Jurkat, Clone E6-1 (cell line): ENCODE results near the gene CHRNE. TPM values are rescaled to one million over a fixed set of nuclear protein-coding genes. Genes with fewer than 3 reads are reported as not detected.

ENCODE experiments used
- DNase-seq: peaks from one replicate; pipeline ENCODE4 v3.0.0-alpha.2; 2011; ENCODE audit warnings: low read depth, low spot score
- H3K4me3 ChIP-seq: 2 replicates; pipeline ENCODE4 v1.5.1; 2011; ENCODE audit warnings: mild to moderate bottlenecking, low read length, control low read depth, moderate library complexity
- polyA plus RNA-seq: library from polyadenylated mRNA; unstranded; fragments of >200 nt; gene quantifications from one replicate; pipeline ENCODE4 v1.2.1, GENCODE V29; 2012; ENCODE audit warnings: missing spikeins; ENCODE audit not compliant: insufficient read length, insufficient read depth

The CHRNE gene
- polyA plus RNA-seq: not detected

DNA sequence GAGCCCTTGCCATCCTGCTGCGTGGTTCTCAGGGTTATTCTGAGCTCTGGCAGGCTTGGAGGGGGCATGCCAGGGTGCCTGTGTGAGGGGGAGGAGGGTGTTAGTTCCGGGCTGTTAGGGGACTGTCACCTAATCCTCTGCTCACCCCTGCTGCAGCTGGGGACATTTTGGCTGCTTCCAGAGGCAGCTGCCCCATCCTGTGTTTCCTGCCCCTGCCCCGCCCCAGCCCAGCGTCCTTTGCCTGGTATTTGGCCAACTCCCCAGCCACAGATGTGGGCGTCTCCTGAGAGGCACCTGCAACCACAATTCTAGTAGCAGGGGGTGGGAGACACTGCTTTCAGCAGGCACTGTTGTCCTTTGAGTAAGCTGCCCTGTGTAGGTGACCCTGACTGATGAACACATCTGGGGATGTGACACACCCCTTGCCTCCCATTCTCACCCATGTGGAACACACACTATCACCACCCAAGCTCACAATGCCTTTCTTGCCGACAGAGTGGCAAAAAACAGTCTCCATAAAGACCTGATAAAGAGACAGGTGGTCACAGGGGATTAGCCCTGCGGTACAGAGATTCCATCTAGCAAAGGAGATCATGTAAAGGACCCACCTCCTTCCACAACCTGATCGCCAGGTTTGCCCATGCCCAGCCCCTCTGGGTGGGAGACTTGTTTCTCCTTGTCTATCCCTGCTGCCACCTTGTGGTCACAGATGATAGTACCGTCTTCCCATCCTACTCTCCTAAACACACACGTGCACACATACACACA is at the start of gene CHRNE:
TSS of gene CHRNE (minus strand) at position 48 of the 768 bp plus-strand sequence. CDS start at position 13, 35 bp downstream.
- peak within 1 kb of the TSS; percentile 24 for H3K4me3 ChIP-seq
- DNase-seq: peak; percentile 86

DNA sequence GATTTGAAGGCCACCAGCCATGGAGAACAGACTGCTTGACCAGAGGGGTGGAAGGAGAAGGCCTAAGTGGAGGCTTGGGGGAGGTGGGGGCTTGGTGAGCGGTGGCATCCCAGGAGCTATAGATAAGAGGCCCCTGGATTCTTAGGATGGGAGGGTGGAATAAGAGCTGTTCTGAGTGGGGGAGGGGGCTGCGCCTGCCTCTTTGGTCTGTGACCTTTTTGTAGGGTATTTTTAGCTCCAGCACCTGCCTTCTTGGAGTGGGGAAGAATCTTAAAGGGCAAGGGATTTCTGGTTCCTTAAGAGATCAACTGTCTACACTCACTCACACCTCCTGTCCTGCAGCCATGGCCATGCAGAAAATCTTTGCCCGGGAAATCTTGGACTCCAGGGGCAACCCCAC is 48.6 kb upstream of the CHRNE start:
- no peak for DNase-seq

DNA sequence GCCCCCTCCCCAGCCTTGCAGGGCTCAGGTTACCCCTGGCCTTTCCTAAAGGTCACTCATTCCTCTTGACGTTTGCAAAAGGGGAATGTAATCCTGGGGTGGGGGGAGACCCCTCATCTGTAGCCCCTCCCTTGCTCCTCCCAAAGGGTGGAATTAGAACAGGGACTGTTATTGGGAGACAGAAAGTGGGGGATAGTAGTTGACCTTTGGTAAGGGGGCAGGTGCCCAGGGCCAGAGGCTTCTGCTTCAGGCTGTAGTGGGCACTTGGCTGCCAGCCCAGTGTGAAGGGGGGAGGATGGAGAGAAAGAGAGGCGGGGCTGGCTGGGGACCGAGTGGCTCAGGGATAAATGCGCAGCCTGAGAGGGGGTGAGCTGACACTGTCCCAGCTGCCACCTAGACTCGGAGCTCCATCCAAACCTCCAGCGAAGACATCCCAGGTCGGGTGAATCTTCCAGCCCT is 47.9 kb upstream of the CHRNE start, which contains the start of gene ENO3:
TSS of gene ENO3 (plus strand) at position 374 of the 459 bp plus-strand sequence. CDS start 711 bp downstream, outside the sequence.
- no peak for DNase-seq
- H3K4me3 ChIP-seq: peak within 1 kb of the TSS; percentile 92

More for the DNA sequence above, 48.6 kb upstream of the CHRNE start:
- no peak overlapping the region for H3K4me3 ChIP-seq

DNA sequence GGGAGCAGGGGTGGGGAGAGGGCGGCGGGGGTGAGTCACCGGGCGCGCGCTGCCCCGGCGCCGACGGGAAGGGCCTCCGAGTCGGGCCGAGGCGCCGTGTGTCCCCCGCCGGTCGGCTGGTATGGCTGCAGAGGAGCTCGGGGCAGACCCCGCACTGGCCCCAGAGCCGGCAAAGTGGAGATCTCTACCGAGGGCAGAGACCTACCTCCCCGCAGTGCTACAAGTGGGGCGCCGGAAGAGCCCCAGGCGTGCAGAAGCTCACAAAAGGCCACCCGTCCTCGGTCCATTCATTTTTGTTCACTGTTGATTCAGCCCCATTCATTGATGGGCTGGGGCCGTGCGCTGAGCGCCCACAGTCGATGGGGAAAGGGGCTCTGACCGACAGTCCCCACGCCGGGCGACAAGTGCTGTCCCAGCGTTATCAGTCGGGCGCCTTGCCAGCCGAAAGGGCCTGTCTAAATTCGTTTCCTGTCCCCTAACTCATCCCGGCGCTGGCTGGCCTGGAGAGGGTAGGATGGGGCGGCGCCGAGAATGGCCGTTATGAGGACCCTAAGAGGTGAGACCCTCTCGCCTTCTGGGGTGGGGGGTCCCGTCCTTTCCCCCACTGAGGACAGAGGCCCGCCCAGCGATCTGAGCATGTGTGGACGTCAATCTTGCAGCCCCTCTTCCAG is 47.3 kb upstream of the CHRNE start:
- no peak for DNase-seq
- peak overlapping the region; percentile 92 for H3K4me3 ChIP-seq

DNA sequence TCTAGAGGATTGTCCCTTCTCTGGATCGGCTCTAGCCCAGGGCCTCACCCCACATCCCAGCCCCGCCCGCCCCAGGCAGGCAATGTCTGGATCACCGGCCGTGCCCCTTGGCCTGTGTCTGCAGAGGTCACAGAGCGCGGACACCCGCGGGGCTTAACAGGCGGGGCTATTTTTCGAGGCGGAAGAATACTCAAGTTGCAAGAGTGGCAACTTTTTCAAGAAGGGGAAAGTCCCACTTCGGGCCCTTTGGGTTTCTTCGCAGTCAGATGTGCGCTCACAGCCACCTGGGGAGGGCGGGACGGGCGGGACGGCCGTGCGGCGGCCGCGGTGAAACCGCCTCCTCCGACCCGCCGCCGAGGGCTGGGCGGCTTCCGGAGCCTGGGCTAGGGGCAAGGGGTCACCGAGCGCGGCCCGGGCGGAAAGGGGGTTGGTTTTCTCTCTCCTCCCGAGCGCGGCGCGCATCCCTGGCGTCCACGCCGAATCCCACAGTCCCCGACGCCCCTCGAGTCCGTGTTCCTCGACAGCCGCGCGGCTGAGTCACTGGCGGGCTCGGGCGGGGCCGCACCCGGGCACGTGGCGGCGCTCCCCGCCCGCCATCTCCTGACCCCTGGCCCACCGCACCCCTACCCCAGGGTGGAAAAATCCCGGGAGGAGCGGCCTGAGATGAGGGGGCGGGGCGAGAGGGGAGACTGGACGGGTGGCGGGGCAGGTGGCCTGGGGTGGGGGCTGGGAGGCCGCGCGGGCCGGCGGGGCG is 46.6 kb upstream of the CHRNE start:
- peak overlapping the region; percentile 92 for H3K4me3 ChIP-seq
- peak; percentile 76 for DNase-seq

DNA sequence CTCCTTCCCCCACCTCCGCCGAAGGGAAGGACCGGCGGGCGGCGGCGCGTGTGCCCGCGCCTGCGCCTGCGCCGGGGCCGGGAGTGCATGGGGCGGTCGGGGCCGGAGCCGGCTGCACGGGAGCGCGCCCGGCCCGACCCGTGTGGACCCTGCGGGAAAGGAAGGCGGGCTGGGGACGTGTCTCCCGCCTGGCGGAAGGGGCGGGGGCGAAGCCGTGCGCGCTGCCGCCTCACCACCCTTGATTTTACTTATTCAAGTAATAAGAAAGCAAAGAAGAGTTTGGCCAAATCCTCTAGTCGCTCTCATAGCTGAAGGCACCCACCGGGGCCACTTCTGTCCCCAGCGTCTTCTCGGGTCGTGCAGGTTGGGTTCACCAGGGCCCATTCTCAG is 46.0 kb upstream of the CHRNE start:
- DNase-seq: peak; percentile 83
- H3K4me3 ChIP-seq: peak overlapping the region; percentile 92

DNA sequence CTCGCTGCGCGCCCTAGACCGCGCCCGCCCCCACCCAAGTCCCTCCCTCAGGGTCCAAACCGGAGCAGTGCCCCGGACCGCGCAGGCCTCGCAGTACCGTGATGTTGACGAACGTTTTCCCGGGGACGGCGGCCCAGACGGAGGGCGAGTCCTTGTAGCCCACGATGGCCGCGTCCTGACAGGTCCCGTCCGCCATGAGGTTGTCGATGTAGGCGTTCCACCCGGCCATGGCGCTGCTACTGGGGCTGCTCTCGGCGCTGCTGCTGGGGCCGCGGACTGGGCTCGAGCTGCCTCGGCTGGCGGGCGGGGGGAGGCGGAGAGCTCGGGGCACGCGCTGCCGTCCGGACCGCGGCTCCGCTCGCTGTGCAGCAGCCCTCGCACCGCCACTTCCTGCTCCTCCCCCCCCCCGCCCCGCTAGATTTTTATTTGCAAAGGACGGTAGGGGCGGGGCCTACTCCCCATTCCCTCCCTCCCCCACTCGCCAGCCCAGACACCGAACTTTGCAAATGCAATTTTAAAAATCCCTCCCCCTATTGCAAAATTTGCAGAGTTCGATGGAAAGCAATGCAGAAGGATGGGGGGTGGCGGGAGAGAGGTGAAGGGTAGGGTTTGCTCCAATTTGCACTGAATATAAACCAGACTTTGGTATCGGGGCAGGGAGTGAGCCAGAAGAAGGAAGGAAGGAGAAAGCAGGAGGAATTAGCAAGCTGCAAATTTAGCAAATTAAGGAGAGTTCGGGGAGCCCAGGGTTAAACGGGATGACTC is 45.5 kb upstream of the CHRNE start, which contains the start of gene PFN1:
TSS of gene PFN1 (minus strand) at position 365 of the 765 bp plus-strand sequence. CDS start at position 229, 136 bp downstream.
- DNase-seq: peak; percentile 93
- peak within 1 kb of the TSS; percentile 92 for H3K4me3 ChIP-seq

DNA sequence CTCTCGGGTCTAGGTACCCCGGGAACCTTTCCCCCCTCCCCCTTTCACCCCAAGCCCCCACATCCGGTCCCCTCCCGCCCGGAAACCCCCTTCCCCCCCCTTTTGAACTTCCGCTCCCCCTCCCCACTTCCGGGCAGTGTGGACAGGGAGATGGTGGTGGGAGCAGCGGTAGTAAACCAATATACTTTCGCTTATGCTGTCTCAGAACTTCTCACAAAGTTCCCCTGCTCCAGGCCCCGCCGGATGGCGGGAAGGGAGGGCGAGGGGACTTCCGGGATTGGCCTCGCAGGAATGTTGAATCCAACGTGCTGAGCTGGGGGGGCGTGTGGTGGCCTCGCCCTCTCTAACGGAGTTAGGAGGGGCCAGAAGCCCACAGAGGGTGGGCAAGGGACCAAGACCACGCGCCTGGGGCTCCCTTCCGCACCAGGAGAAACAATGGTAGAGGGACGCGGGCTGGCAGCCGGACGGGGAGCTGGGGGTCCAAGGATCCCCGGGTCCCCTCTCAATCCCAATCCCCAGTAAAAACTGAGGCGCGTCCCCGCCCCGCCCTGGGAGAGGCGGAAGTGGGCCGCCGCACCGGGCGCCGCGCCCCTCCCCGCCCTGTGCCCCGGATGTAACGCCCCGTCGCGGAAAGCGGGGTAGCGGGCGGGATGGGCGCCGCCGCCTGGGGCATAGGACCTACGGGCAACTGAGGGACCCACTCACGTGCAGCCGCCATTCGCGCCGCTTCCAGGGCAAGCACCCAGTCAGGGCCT is 44.7 kb upstream of the CHRNE start:
- H3K4me3 ChIP-seq: peak overlapping the region; percentile 92
- peak; percentile 72 for DNase-seq

DNA sequence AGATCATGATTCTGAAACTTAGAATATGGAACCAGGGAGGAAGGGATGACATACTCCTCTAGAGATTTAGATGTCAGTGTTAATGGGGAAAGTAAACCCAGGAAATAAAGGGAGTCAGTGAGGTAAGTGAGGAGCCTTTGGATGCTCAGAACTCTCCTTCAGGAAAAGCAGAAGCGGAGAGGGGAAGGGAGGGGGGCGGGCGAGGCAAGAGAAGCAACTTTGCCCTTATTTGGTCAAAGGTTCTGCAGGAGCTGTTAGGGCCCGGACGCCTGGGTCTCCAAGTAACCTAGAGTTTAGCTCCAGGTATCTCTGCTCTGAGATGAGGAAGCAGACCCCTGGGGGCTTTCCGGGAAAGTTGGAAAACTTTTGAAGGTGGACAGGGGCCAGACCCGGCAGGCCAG is 44.1 kb upstream of the CHRNE start:
- peak overlapping the region; percentile 92 for H3K4me3 ChIP-seq
- no peak for DNase-seq

DNA sequence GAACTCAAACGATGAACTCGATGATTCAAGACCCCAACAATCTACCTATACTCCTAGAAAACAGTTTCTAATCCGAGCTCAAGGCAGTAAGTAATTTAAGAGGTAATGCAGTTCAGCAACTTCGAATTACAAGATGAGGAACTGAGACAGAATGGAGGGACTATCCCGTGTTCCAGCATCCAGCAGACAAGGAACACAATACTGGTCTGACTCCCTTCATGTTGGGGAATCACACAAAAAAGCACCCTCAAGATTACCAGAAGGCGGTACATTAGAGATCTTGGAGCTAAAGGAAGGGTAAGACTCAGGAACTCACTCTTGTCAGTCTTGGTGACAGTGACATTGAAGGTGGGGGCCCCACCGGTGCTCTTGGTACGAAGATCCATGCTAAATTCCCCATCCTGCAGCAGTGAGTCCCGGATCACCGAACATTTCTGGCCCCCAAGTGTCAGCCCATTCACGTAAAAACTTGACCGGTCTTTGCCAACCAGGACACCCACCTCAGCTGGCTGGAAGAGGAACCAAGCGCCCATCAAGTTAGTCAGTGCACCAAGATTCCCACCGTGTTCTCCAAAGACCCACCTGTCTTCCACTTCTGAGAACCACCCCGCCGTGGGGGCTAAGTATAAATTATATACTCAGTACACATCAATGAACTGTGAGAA is 43.5 kb upstream of the CHRNE start:
- peak overlapping the region; percentile 92 for H3K4me3 ChIP-seq
- no peak for DNase-seq

DNA sequence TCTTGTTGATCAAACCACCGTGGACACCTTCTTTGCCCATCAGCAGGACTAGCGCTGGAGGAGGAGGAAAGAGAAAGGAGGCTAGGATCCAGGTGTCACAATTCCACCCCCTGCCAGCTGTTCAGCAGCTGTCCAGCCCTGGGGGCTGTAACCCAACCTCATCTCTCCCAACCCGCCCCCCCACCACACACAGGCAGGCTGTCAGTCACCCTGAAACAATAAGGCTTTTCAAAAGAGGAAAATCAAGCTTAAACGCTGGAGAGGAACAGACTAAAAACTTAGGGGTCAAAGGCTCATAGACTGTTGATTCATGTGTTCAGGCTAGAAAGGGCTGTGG is 43.0 kb upstream of the CHRNE start:
- peak overlapping the region; percentile 92 for H3K4me3 ChIP-seq
- no peak for DNase-seq

DNA sequence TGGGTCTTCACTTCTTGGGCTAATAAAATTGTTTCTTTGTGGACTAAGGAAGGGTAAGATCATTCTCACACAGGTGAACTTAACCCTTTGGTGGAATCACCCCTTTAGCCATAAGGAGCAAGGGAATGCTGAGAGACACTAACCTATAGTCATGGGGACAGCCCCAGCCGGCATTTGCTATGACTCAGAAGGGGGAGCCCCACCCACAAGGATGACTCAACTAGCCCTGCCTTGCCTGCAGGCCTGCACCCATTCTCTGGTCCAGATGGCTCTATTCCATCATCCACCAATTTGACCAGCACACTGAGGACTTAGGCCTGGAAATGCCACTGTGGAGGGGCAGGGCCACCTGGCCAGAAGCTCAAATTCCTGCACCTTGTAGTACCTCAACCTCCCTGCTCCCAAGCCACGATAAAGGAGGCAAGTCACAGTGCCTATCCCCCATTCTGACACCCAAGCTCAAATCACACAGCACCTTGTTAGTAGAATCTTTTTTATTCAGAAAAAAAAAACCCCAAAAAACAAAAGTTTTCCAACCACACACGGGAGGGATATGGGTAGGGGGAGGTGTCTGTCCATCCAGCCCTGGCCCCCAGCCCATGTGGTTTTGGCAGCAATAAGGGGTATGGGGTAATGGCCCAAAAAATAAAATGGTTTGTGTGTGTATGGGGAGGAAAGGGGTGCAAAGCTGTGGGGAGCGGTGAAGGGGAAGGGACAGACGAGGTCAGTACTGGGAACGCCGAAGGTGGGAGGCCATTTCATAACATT is 42.5 kb upstream of the CHRNE start:
- no peak for DNase-seq
- peak overlapping the region; percentile 92 for H3K4me3 ChIP-seq

DNA sequence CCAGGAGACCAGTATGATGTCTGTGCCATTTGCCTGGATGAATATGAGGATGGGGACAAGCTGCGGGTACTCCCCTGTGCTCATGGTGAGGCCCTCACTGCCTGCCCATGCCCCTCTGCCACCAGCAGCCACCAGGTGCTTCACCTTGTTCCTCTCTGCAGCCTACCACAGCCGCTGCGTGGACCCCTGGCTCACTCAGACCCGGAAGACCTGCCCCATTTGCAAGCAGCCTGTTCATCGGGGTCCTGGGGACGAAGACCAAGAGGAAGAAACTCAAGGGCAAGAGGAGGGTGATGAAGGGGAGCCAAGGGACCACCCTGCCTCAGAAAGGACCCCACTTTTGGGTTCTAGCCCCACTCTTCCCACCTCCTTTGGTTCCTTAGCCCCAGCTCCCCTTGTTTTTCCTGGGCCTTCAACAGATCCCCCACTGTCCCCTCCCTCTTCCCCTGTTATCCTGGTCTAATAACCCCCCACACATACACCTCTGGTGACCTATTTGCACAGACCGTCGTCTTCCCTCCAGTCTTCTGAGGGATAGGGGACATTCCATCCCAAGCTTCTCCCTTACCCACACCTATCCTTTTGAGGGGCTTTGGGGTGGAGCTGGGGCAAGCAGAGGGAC is 41.8 kb upstream of the CHRNE start:
- H3K4me3 ChIP-seq: peak overlapping the region; percentile 92
- no peak for DNase-seq

DNA sequence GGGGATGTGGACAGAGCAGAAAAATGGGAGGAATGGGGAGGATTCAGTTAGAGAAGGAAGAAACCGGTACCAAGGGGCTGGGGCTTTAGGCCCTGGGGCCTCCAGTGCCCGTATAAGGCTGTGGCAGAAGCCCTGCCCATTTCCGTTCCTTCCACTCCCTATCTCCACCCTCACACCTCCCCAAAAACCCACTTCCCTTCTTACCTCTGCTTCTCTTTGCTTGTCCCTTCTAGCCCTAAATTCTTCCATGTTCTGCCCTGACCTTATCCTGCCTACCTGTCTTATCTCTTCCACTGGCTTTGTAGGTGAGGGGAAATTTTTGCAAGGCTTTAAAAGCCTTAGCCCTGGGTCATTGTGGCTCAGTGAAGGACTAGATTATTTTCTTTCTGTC is 41.3 kb upstream of the CHRNE start:
- DNase-seq: peak; percentile 89
- H3K4me3 ChIP-seq: peak overlapping the region; percentile 92

DNA sequence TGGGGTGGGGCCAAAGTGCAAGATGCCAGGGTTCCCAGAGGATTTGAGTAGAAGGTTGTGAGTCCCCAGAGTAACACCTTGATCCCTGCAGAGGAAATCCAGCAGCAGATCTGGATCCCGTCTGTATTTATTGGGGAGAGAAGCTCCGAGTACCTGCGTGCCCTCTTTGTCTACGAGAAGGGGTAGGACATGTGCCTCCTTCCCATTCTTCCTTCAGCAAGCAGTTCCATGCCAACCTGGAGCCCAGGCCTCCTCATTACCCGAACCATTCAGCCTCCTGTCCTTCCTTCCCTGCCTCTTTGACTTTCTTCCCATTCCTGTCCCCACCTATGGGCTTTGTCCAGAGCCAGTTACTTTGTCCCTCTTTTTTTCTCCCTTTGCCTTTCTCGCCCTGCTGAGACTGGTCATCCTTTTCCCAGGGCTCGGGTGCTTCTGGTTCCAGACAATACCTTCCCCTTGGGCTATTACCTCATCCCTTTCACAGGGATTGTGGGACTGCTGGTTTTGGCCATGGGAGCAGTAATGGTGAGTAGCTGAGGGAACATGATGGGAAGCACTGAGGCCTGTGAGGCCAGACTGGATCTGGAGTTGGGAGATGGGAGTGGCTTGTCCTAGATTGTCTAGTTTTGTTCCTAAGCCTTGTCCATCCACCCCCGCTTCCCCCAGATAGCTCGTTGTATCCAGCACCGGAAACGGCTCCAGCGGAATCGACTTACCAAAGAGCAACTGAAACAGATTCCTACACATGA is 40.0 kb upstream of the CHRNE start:
- no peak for DNase-seq
- H3K4me3 ChIP-seq: no peak overlapping the region

DNA sequence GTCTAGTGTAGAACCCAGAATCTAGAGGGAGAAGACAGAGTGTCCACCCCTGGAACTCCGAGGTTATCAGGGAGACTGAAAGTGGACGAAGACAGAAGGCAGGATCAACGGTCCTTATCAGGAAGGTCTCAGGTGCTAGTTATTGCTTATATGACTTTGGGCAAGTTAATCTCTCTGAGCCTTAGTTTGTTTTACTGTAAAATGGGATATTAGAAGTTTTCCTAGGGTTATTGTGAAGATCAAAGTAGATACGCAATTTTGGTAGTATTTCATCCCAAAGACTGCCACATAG is 38.4 kb upstream of the CHRNE start:
- no peak for DNase-seq
- peak overlapping the region; percentile 98 for H3K4me3 ChIP-seq
